A673 (cell line): ENCODE measurements around the gene PIK3R1. TPM values are rescaled to one million over a fixed set of nuclear protein-coding genes. Genes with fewer than 3 reads are reported as not detected.

Experiments
- BruUV-seq: library from RNA; stranded (reverse); fragments of 400-500 nt; replicated peaks from 2 replicates; lab custom pipeline; 2021; lab: Mats Ljungman, UMichigan
- CTCF ChIA-PET: fragments of 300-600 bp; sonication (Branson Sonifier 250); formaldehyde crosslinking; loops from one replicate; lab custom pipeline; 2022; ENCODE audit warnings: antibody characterized with exemption; lab: Charles Lee
- POLR2A ChIA-PET: fragments of 300-600 bp; sonication (Branson Sonifier 250); formaldehyde crosslinking; loops from one replicate; lab custom pipeline; 2022; ENCODE audit warnings: antibody characterized with exemption; ENCODE audit not compliant: low non-redundant PET; lab: Charles Lee
- DNase-seq: peaks from one replicate; pipeline ENCODE4 v3.0.0-alpha.2; 2015; ENCODE audit warnings: low spot score
- H3K27ac ChIP-seq: fragments of 200-600 bp; sonication (generic); 2 replicates; pipeline ENCODE4 v1.5.1; 2016; ENCODE audit warnings: mixed run types, low read depth, mild to moderate bottlenecking, mixed read lengths, antibody characterized with exemption, low read length; ENCODE audit not compliant: poor library complexity, severe bottlenecking
- H3K27me3 ChIP-seq: fragments of 200-600 bp; sonication (generic); replicated peaks from 2 replicates; pipeline ENCODE4 v1.6.1; 2017; ENCODE audit warnings: mixed run types, low read depth, mild to moderate bottlenecking, mixed read lengths, antibody characterized with exemption, low read length; ENCODE audit not compliant: insufficient read depth, poor library complexity
- H3K36me3 ChIP-seq: fragments of 200-600 bp; sonication (generic); 2 replicates; pipeline ENCODE4 v1.6.1; 2016; ENCODE audit warnings: mixed run types, mild to moderate bottlenecking, mixed read lengths, antibody characterized with exemption, low read length; ENCODE audit not compliant: insufficient read depth, poor library complexity, severe bottlenecking
- H3K4me1 ChIP-seq: fragments of 200-600 bp; sonication (generic); 2 replicates; pipeline ENCODE4 v1.6.1; 2017; ENCODE audit warnings: mixed run types, mild to moderate bottlenecking, mixed read lengths, antibody characterized with exemption, low read length; ENCODE audit not compliant: insufficient read depth, poor library complexity, severe bottlenecking
- H3K4me3 ChIP-seq: fragments of 200-600 bp; sonication (generic); 2 replicates; pipeline ENCODE4 v1.5.1; 2016; ENCODE audit warnings: low read depth, mixed run types, mild to moderate bottlenecking, mixed read lengths, low read length; ENCODE audit not compliant: poor library complexity, severe bottlenecking
- H3K9me3 ChIP-seq: fragments of 200-600 bp; sonication (generic); 2 replicates; pipeline ENCODE4 v1.6.1; 2016; ENCODE audit warnings: mixed run types, low read depth, mild to moderate bottlenecking, mixed read lengths, antibody characterized with exemption, low read length; ENCODE audit not compliant: poor library complexity, severe bottlenecking
- CTCF ChIP-seq: fragments of 300-800, 200-600 bp; sonication (generic); conservative IDR thresholded peaks from 2 replicates; pipeline ENCODE4 v1.5.1; 2017; ENCODE audit warnings: low read depth, mild to moderate bottlenecking, antibody characterized with exemption, low read length, moderate library complexity, mixed read lengths
- EZH2 ChIP-seq: fragments of 200-600 bp; sonication (generic); IDR thresholded peaks from 2 replicates; pipeline ENCODE4 v1.6.1; 2017; ENCODE audit warnings: borderline replicate concordance, low read depth, mild to moderate bottlenecking, mixed read lengths, antibody characterized with exemption, low read length; ENCODE audit not compliant: poor library complexity, severe bottlenecking
- intact Hi-C: fragments of 100-400 bp; cut with micrococcal nuclease; formaldehyde crosslinking; loops from one replicate; pipeline ENCODE4 v1.10.0; 2022; ENCODE audit not compliant: unreplicated experiment
- total RNA-seq: library from RNA; stranded (reverse); gene quantifications from 2 replicates; pipeline ENCODE4 v1.2.3, GENCODE V29; 2021

The PIK3R1 gene
- total RNA-seq, 1 experiment from 2014 or later, result 57.9 TPM

DNA sequence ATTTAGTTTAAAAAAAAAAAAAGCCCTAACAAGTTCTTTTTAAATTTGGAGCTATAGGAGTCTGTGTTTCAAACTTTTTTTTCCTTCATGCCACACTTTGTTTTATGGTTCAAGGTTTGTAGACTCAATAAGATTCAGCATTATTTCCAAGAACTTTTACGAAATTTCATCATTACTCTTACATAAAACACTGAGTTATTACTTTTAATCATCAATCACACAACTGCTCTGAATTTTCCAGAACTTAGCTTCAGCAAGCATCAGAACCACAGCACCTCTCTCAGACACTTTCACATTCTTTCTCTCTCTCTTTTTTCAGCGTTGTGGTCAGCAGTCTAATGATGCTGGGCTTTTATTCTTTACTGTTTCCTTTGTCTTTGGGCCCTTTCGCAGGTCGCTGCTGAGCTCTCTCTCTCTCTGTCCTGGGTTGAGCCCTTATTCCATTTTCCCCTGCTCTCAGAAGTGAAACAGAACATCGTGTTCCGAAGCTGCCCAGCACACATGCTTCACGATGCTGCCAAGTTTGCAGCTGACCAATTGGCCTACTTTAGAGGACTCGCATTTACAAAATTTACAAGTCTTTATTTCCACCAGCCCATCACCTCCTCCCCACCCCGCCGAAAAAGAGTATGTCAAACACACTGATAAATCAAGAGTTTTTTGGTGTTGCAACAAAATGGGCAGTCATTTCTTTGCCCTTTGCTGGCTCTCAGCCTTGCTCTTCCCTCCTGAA lies 44.6 kb upstream of the PIK3R1 start:
- Histone ChIP-seq H3K36me3 (no peaks in the 10 kb centered on the region), H3K9me3 (no peaks in the 10 kb centered on the region), H3K27ac (no peak overlapping the region), H3K4me3 (no peak overlapping the region), H3K4me1 (no peaks in the 10 kb centered on the region), H3K27me3 (no peaks in the 10 kb centered on the region)
- no peak for DNase-seq
- POLR2A ChIA-PET, result no interaction called here
- intact Hi-C loops, result no loop called here
- CTCF ChIA-PET, result no interaction called here
- BruUV-seq, result no TSS peak
- TF ChIP-seq CTCF (no peak), EZH2 (no peak)

- CTCF ChIA-PET, result no interaction called here
- no peaks in the 10 kb centered on the region for H3K9me3 ChIP-seq
- POLR2A ChIA-PET, result no interaction called here
- intact Hi-C loops, result no loop called here
- DNase-seq, result no peak
- H3K36me3 ChIP-seq, result no peaks in the 10 kb centered on the region
- no peak overlapping the region for H3K4me3 ChIP-seq
- H3K4me1 ChIP-seq, result no peaks in the 10 kb centered on the region
- BruUV-seq, result no TSS peak
- no peaks in the 10 kb centered on the region for H3K27me3 ChIP-seq
- no peak overlapping the region for H3K27ac ChIP-seq
- TF ChIP-seq EZH2 (no peak), CTCF (no peak)
These were observed 43.2 kb upstream of the PIK3R1 start for GRCh38 chr5:68172314-68172713.

DNA sequence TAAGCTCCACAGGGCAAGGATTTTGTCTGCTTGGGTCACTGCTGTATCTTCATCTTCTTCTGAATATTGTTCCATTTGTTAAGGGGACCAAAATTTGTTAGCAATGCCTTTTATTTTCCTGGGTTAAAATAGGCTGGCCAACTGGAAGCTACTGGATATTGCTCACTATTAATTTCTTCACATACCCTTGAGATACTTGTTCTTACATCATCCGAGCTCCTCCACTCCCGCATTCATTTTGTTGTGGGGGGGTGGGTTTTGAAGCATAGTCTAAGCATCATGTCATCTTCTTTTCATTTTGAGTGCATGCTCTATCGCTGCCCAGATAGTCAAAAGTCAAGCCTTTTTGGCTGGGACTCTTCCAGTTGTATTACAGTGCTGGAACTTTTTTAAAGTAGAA lies 42.5 kb upstream of the PIK3R1 start:
- ChIA-PET CTCF (no interaction called here), POLR2A (no interaction called here)
- H3K27me3 ChIP-seq, result no peaks in the 10 kb centered on the region
- no peak overlapping the region for H3K27ac ChIP-seq
- no peaks in the 10 kb centered on the region for H3K36me3 ChIP-seq
- no TSS peak for BruUV-seq
- no peak for DNase-seq
- H3K9me3 ChIP-seq, result no peaks in the 10 kb centered on the region
- TF ChIP-seq EZH2 (no peak), CTCF (no peak)
- H3K4me1 ChIP-seq, result no peaks in the 10 kb centered on the region
- intact Hi-C loops, result no loop called here
- H3K4me3 ChIP-seq, result no peak overlapping the region
